Heart right ventricle (tissue), 16 donors: ENCODE measurements around the gene ANKDD1A. TPM values are rescaled to one million over a fixed set of nuclear protein-coding genes. Genes with fewer than 3 reads are reported as not detected.

Experiments
- ATAC-seq, 8 donors: fragments of 200-7000 bp; cut with Tn5 transposase; one replicate each; pipeline ENCODE4 v1.9.1; 2020; ENCODE audit warnings: mild to moderate bottlenecking in 8 of 8, moderate library complexity in 8 of 8, moderate number of reproducible peaks in 1 of 8
- DNase-seq, 2 donors: peaks; one replicate each; pipeline ENCODE4 v3.0.0-alpha.2; 2020
- H3K27ac ChIP-seq, 10 donors: fragments of 200-600 bp; sonication (generic) in 2 of 10; one replicate each; pipeline versions ENCODE4 v1.5.0 to v1.8.0; 2020 to 2022; ENCODE audit warnings: mild to moderate bottlenecking in 3 of 10
- H3K27me3 ChIP-seq, 7 donors: fragments of 200-600 bp; one replicate each; pipeline ENCODE4 v1.8.0; 2021 to 2022; ENCODE audit warnings: mild to moderate bottlenecking in 2 of 7
- H3K36me3 ChIP-seq, 9 donors: fragments of 200-600 bp; sonication (generic) in 1 of 9; one replicate each; pipeline versions ENCODE4 v1.5.0 to v1.8.0; 2020 to 2022; ENCODE audit warnings: mild to moderate bottlenecking in 2 of 9
- H3K4me1 ChIP-seq, 9 donors: fragments of 200-600 bp; sonication (generic) in 1 of 9; one replicate each; pipeline versions ENCODE4 v1.5.0 to v1.8.0; 2020 to 2022; ENCODE audit warnings: mild to moderate bottlenecking in 4 of 9
- H3K4me3 ChIP-seq, 10 donors: fragments of 200-600 bp; sonication (generic) in 2 of 10; one replicate each; pipeline versions ENCODE4 v1.5.0 to v1.8.0; 2020 to 2022; ENCODE audit warnings: mild to moderate bottlenecking in 7 of 10, moderate library complexity in 2 of 10
- H3K9me3 ChIP-seq, 11 donors: fragments of 200-600 bp in 10 of 11; sonication (generic) in 2 of 11; one replicate each; pipeline versions ENCODE4 v1.5.0 to v1.8.0; 2013 to 2022; ENCODE audit warnings: mild to moderate bottlenecking in 2 of 11, control low read depth in 1 of 11, moderate library complexity in 1 of 11
- CTCF ChIP-seq, 9 donors: fragments of 200-600 bp; sonication (generic) in 2 of 9; IDR thresholded peaks; one replicate each; pipeline versions ENCODE4 v1.5.0 to v1.8.0; 2021 to 2022; ENCODE audit warnings: antibody characterized with exemption in 9 of 9, mild to moderate bottlenecking in 5 of 9, moderate library complexity in 1 of 9
- WGBS, 2 donors: extraction: QIAGEN DNeasy Blood & Tissue Kit; methylation state at CpG; one replicate each; pipeline ENCODE4 v1.1.7; 2013; ENCODE audit warnings: inconsistent platforms in 1 of 2; 5-methylcytosine and 5-hydroxymethylcytosine counted together
- intact Hi-C, 10 donors: fragments of 100-400 bp; cut with DNase I; formaldehyde crosslinking; loops; one replicate each; pipeline versions ENCODE4 v1.11.1 to v1.14.2; 2022
- polyA plus RNA-seq, 2 donors: library from polyadenylated mRNA; stranded (reverse); fragments of 200-250 nt; gene quantifications; one replicate each; pipeline ENCODE4 v1.2.3, GENCODE V29; 2013
- total RNA-seq, 10 donors: library from RNA; stranded (reverse); fragmentation: NEBNext Ultra II Directional in 3 of 10; extraction: Animal tissue kit (Norgen Biotek cat#: 25700) in 3 of 10; gene quantifications; one replicate each; pipeline versions ENCODE4 v1.2.1 to v1.2.4, GENCODE V29; 2021 to 2023
- donor health status: Arrhythmogenic right ventricular cardiomyopathy.
- donor health status: ischemic (EF 13 %, LVEDD 7.1; RV severe dilation, severe dysfunction).
- donor health status: healthy with polysubstance abuse.
- donor health status: DM: no; HTN: yes; CAD: no.
- donor health status: DM: no; HTN: no; CAD: no.
- donor health status: ischemic (EF 25% LVEDD 6.9; RV normal size, moderate dysfunction).
- donor health status: ischemic (EF 25% LVEDD 5.7; RV mildly dilated, moderate dysfunction).
- donor health status: healthy.
- donor health status: DM: yes; HTN: yes; CAD: no.
- donor health status: Ischemic cardiomyopathy.
- donor health status: ischemic (EF 35%, LVEDD 5.7; RV mildly dilated, moderate dysfunction).
- donor health status: nonischemic (EF 11% LVEDD 7.7; RV severe dilation, severe dysfunction).
- donor health status: DM: yes; HTN: yes; CAD: no.
- donor health status: PGD.
- donor health status: ischemic (EF 29% LVEDD 5.4; RV normal size, mild dysfunction).
- donor health status: nonischemic (EF 23%, LVEDD 6.1; RV moderate dilation, normal function).

Gene ANKDD1A
- total and polyA plus RNA-seq, 12 donors: 0.70 to 1.9 (median 1.3) TPM

DNA sequence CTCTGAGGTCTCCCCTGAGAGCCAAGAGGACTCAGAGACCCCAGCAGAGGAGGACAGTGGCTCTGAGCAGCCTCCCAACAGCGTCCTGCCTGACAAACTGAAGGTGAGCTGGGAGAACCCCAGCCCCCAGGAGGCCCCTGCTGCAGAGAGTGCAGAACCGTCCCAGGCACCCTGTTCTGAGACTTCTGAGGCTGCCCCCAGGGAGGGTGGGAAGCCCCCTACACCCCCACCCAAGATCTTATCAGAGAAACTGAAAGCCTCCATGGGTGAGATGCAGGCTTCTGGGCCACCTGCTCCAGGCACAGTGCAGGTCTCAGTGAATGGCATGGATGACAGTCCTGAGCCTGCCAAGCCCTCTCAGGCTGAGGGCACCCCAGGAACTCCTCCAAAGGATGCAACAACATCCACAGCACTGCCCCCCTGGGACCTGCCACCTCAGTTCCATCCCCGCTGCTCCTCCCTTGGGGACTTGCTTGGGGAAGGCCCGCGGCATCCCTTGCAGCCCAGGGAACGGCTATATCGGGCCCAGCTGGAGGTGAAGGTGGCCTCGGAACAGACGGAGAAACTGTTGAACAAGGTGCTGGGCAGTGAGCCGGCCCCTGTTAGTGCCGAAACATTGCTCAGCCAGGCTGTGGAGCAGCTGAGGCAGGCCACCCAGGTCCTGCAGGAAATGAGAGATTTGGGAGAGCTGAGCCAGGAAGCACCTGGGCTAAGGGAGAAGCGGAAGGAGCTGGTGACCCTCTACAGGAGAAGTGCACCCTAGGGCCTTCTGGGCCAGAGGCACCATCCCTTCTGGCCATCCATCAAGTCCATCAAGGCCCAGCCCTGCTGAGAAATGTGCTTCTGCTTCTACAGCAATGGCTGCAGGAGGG, 46.3 kb upstream of the ANKDD1A start:
- DNase-seq: no peak
- Histone ChIP-seq H3K27me3 (no peaks in the 10 kb centered on the region), H3K36me3 (peaks cover 0 to 92% (median 23%) of the 10 kb centered on the region in 9 donors), H3K4me1 (peaks cover 0 to 65% (median 16%) of the 10 kb centered on the region in 9 donors), H3K27ac (peak overlapping the region in 3 of 10 donors; percentile 7 to 44 (median 10)), H3K4me3 (no peak overlapping the region), H3K9me3 (no peaks in the 10 kb centered on the region)
- peak in 5 of 8 donors; percentile 5 to 14 (median 8) for ATAC-seq
- TF ChIP-seq CTCF (IDR thresholded peaks at IDR 0.05): no peak
- 76 to 87% methylated on average over 12 of the region's 12 CpGs for WGBS, 2 donors
- intact Hi-C loops: no loop called here

DNA sequence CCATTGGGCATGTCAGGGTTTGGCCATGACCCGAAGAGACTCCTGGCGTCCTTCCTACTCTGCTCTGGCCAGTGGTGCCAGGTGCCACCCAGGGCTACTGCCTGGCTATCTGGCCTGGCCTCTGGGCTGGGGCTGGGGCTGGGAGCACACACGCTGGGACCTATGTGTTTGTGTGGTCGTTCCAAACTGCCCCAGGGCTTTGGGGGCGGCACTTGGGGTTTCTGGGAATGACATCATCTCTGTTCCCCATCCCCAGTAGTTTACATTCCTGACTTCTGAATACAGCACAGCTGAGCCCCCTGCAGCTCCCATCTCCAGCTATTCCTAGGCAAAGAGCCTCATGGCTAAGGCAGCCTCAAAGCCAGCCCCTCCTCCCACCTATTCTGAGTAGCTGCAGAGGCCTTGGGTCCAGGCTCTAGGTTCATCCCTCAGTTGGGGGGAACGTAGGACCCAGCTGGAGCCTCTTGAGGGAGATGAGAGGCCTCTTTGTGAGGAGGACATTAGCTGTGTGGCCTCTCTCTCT, 45.6 kb upstream of the ANKDD1A start:
- TF ChIP-seq CTCF (IDR thresholded peaks at IDR 0.05): no peak
- intact Hi-C loops: no loop called here
- Histone ChIP-seq H3K9me3 (no peaks in the 10 kb centered on the region), H3K36me3 (peaks cover 0 to 85% (median 18%) of the 10 kb centered on the region in 9 donors), H3K4me3 (no peak overlapping the region), H3K27ac (peak overlapping the region in 2 of 10 donors; percentile 7 to 26), H3K27me3 (no peaks in the 10 kb centered on the region), H3K4me1 (peaks cover 0 to 65% (median 12%) of the 10 kb centered on the region in 9 donors)
- peak in 4 of 8 donors; percentile 4 to 15 (median 6) for ATAC-seq
- WGBS, 2 donors: 75 to 77% methylated on average over 6 of the region's 6 CpGs
- no peak for DNase-seq

DNA sequence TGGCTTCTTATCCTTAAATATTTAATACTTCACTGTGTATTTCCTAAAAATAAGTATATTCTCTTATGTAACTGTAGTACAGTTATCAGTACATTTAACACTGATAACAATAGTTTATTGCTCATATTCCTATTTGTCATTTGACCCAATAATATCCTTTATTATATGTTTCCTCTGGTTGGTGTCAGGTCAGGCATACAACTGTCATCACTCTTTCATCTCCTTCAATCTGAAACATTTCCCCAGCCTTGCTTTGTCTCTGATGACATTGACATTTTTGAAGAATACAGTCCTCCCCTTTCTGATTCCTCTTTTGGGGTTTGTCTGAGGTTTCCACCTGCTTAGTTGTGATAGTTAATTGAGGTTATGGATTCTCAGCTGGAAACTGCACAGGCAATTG, 42.2 kb upstream of the ANKDD1A start:
- Histone ChIP-seq H3K9me3 (no peaks in the 10 kb centered on the region), H3K36me3 (peaks cover 0 to 54% (median 10%) of the 10 kb centered on the region in 9 donors), H3K4me1 (peaks cover 0 to 81% (median 20%) of the 10 kb centered on the region in 9 donors), H3K27me3 (no peaks in the 10 kb centered on the region), H3K4me3 (no peak overlapping the region), H3K27ac (peak overlapping the region in 1 of 10 donors; percentile 78)
- ATAC-seq: no peak
- no peak for TF ChIP-seq CTCF (IDR thresholded peaks at IDR 0.05)
- intact Hi-C loops: no loop called here
- DNase-seq: no peak

DNA sequence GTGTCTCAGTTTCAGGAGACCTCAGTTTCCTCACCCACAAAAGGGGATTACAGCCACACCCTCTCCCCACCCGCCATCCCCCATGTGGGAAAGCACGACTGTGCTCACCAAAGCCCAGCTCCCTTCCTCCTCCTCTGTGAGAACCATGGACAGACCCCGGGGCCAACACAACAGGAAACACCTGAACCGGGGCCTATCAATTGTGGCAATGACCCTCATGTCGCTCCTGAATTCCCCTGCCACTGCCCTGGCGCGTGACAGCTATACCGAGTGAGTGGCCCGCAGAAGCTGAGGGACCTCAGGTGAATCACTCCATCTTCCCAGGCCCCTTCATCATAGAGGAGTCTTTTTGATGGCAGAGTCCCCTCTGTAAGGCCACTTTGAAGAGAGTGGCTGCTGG, 41.3 kb upstream of the ANKDD1A start:
- Histone ChIP-seq H3K9me3 (no peaks in the 10 kb centered on the region), H3K4me1 (peaks cover 0 to 78% (median 20%) of the 10 kb centered on the region in 9 donors), H3K36me3 (peaks cover 0 to 45% (median 2%) of the 10 kb centered on the region in 9 donors), H3K27ac (peak overlapping the region in 4 of 10 donors; percentile 23 to 78 (median 43)), H3K4me3 (no peak overlapping the region), H3K27me3 (no peaks in the 10 kb centered on the region)
- intact Hi-C loops: no loop called here
- WGBS, 2 donors: 64 to 73% methylated on average over 9 of the region's 9 CpGs
- TF ChIP-seq CTCF (IDR thresholded peaks at IDR 0.05): no peak
- ATAC-seq (no peak), DNase-seq (no peak)
